Measurements from ENCODE around the gene UBQLN4.

- TF ChIP-seq POLR2A (IDR thresholded peaks at IDR 0.05) (no peak), POLR2AphosphoS5 (IDR thresholded peaks at IDR 0.05) (no peak), CTCF (IDR thresholded peaks at IDR 0.05) (no peak)
Observed at GRCh38 chr1:156098784-156099183, 45.2 kb upstream of the UBQLN4 start.

Data from breast epithelium (tissue), 3 donors.